ENCODE measurements around the gene VPS35L.

VPS35L gene

DNA sequence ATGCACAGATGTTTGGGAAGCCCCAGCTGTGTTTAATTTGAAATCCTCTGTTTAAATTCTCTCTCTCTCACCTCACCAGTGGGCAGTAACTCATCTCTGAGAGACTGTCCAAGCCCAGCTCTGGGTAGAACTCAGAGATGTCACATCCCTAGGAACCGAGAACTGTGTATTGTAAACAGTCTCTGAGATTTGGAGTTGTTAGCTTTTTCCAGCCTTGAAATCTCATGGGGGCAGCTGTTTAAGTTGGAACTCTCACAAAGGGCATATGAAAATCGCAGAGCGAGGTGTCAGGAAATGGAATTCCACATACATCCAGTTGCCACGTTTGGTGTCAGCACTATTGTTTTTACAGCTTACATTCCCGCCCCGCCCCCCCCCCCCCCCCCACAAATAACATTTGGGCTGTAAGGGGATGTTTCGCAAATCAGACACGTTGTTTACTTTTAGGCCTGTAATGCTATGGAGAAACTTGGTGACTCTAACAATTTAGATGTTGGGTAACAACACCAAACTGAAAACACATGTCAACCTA, 34.3 kb downstream of the VPS35L start:
- peak; percentile 75 to 79 for DNase-seq (ENCODE audit: low read depth in 2 of 2)

DNA sequence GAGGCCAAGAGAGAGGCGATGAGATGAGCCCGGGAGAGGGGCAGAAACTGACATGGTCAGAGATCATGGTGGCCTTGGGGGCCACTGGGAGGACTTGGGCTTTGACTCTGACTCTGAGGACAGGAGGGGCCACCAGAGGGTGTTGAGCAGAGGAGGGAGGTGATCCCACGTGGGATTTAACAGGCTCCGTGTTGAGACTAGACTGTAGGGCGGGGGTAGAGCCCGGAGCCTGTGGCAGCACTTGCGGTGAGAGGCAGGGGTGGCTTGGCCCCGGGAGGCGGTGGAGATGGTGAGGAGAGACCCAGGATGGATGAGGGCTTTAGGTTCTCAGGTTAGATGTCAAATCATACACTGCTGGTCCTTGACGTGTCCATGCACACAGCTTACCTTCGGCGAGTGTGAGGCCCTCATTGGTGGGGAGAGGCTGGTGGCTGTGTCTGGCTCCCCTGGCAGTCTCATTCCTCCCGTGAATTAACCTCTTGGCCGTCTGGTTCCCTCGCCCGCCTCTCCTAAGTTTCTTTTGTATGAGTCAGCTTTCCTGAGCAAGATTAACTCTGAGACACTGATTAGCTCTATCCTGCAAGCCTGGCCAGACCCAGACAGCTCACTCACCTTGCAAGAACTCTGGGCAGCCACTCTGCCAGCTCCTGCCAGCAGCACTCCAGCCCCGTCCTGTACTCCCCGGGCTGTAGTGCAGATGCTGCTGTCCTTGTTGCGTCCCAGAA, 39.7 kb downstream of the VPS35L start:
- DNase-seq (ENCODE audit: low read depth in 2 of 2): no peak

DNA sequence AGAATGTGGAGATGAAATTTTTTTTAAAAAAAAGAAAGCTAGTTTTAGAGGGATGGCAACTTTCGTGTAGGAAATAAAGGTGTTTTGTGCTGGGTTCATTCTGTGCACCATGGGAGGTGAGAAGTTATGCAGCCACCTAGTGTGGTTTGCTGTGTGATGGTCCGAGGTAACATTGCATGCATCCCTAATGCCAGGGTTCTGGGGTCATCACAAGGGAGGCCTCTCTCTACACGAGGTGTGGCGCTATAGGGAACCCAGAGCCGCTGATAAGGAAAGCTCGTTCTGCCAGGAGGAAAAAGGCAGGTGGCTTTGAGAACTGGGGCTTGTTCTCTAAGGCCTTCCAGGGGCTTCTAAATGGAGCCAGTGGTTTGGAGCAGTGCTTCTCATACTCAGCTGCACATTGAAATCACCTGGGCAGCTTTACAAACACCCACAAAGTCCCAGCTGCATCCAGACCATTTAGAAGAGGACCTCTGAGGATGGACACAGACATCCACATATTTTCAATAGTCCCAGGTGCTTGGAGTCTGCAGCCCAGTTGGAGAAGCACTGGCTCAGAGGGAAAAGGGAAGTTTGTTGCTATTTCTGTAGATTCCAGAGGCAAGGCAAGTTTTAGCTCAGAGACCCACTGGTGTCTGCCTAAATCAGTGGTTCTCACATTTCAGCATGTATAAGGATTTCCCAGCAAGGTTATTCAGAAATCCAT, 43.5 kb downstream of the VPS35L start:
- no peak for DNase-seq (ENCODE audit: low read depth in 2 of 2)

DNA sequence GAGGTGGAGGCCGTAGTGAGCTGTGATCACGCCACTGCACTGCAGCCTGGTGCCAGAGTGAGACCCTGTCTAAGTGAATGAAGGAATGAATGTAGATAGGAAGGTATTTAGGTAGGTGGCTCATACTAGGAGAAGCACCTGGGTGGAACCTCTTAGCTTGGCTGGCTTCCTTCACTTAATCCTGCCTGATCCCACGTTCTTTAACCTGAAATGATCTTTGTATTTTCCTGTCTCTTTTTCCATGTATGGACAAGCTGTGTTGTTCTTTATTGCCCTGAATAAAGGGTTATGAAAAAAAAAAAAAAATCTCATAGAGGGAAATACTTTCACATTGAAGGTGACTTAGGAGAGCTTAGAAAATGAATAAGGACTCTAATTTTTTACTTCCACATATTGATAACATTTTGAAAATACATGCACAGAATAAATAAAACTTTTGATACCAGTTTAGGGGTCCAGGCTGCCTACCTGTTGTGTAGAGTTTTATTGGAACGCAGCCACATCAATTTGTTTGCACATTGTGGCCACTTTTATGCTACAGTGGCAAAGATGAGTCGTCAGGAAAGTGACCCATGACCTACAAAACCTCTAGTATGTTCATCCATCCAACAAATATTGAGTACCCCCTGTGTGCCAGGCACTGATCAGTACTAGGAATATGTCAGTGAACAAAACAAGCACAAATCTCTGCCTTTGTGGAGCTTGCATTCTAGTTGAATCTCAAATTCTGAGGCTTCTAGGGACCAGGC, 44.6 kb downstream of the VPS35L start:
- DNase-seq (ENCODE audit: low read depth in 2 of 2): no peak

DNA sequence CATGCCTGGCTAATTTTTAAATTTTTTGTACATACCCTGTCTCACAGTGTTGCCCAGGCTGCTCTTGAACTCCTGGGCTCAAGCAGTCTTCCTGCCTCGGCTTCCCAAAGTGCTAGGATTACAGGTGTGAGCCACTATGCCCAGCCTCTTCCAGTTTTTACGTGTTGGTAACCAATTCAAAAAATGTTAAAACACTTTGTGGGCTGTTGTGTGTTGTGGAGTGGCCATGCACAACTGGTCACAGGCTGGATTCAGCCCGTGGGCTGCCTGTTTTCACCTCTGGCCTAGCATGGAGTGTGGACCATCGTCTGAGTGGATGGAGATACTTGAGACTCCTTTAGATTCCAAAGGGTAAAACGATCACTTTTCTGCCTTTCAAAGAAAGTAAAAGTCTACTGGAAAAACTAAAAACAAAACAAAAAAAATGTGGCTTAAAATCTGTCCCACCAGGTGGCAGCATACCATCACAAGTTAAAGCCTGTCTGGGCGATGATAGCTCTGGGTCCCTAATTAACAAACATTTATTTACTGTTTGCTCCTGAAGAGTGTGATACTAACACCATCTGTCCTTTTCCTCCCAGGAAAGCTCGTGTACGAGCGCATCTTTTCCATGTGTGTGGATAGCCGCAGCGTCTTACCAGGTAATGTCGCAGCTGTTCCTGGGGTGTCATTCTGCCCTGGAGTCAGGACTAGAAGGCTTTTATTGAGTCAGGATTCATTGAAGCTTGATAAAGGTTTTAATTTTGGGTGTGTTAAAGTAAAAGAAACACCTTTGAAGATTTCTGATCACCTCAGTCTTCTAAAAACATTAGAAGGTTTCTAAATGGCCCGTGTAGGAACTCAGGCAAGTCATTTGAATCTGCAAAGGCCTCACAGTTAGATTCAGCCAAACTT, 45.8 kb downstream of the VPS35L start:
- no peak for DNase-seq (ENCODE audit: low read depth in 2 of 2)

DNA sequence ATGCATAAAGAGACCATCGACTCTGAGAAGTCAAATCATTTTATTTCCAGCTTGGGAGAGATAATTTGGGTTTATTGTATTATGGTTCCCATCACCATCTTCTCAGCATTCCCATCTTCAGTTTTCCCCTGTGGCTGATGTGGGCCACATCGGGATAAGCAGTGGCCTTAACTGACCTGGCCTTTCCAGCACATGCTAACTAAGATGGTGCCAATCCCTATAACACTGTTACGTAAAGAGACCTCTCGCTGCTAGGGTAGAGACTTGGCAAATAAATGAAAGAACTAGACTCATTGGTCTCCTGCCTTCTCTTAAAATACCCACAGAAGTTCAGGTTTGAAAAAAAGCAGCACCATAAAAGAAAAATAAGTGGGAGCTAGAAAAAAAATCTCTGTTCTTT, 49.4 kb downstream of the VPS35L start:
- DNase-seq (ENCODE audit: low read depth in 2 of 2): no peak

DNA sequence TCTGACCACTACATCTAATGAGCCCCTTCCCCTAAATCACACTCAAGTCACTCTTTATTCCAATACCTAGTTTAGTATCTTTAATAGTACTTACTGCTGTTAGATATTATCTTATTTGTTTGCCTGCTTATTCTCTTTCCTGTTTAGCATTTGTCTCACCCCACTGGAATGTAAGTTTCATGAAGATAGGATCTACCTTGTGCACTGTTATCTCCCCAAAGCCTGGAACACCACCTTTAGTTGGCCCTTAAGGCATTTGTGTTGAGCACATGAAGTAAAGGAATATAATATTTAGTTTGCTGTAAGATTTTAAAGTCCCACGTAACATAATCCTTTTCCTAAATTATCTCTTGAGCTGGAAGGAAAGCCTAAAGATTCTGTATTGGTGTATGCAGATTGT, 50.2 kb downstream of the VPS35L start:
- DNase-seq (ENCODE audit: low read depth in 2 of 2): no peak

DNA sequence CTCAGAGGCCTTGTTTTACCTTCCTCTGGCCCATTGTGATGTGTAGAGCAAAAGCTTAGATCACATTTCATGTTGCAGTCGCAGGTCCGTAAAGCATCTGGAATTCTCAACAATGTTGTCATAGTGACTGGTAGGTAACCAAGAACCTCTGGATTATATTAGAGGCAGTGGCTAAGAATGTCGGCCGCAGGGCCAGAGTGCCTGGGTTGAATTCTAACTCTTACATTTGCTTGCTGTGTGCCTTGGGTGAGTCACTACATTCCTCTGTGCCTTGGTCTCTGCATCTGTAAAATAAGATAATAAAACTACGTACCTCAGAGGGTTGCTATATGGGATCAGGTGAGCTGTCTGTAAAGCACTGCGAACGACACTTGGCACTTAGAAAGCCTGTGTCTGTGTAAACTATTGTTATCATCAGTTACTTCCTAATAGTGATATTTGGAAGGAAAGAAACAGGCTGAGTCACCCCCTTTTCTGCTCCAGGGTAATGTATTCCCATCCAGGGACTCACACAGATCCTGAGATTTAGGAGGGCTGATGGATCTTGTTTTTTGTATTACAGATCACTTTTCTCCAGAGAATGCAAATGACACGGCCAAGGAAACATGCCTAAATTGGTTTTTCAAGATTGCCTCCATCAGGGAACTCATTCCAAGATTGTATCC, 52.2 kb downstream of the VPS35L start:
- DNase-seq (ENCODE audit: low read depth in 2 of 2): peak; percentile 44 to 45

DNA sequence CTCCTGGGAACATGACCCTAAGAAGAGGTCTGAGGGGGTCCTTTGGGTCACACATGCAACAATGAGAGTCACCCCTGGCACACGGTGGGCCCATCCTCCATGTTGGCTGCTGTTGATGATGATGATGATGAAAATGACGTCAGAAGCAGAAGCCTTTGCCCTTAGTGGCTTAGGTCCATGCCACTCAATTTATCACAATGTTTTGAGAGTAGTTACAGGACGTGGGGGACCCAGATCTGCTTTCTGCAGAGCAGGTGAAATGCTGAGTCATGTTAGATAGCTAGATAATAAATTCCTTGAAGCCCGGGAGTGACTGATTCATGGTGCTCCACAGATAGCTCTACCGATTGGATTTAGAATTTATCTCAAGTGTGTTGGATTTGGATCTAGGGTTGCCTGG, 53.9 kb downstream of the VPS35L start:
- DNase-seq (ENCODE audit: low read depth in 2 of 2): no peak

DNA sequence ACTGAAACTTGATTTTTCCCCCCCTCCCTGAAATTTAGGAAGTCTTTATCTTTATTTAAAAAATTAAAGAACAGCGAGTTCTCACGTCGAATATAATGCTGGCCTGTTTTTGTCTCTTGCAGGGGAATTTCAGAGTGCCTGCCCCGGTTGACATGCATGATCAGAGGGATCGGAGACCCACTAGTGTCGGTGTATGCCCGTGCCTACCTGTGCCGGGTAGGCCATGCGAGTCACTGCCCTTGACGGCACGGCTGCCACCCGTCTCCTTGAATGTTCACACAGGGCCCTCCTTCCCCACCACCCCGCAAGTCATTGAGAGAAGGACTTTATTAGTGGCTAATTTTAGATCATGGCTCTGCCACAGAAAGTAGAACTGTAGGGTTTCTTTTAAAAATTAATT, 54.7 kb downstream of the VPS35L start:
- no peak for DNase-seq (ENCODE audit: low read depth in 2 of 2)

DNA sequence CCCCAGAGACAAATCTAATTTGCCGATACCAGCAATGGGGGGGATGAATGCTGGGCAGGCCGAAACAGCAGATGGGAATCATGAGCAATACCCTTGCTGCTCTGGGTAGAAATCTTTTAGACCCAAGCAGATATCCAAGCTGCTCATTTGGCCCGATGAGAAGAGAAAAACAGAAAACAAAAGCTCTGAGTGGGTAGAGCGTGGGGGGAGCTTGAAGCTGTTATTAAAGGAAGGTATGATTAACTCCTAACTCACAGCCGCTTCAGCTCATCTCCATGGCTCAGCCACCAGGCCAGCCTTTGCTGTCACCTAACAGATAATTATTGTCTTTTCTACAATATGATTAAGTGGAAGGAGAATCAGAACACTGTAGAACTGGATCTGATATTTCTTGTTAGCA, 58.3 kb downstream of the VPS35L start:
- no peak for DNase-seq (ENCODE audit: low read depth in 2 of 2)

DNA sequence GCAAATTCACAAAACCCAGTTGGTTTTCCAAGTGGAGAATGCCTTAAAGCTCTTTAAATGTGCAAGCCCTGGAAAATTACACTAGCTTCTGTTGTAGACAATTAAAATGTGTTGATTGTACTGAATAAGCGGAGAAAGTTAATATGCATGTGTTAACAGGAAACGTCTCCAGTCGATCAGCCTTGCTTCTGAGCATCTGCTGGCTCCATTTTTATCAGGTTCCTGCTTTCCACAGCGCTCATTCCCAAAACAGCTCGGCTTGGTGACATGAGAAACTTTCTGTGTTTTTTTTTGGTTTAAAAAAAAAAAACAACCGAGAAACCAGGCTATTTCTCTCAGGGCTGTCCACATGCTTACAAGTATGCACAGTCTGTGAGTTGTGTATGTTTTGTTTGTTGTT, 60.7 kb downstream of the VPS35L start:
- no peak for DNase-seq (ENCODE audit: low read depth in 2 of 2)

DNA sequence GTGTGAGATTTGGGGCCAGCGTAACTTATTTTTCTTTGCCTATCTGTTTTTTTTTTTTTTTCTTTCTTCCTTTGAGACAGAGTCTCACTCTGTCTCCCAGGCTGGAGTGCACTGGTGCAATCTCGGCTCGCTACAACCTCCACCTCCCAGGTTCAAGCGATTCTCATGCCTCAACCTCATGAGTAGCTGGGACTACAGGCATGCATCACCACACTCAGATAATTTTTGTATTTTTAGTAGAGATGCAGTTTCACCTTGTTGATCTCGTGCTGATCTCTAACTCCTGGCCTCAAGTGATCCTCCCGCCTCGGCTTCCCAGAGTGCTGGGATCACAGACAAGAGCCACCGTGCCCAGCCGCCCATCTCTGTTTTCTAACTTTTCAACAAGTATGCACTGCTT, 63.4 kb downstream of the VPS35L start:
- DNase-seq (ENCODE audit: low read depth in 2 of 2): no peak

DNA sequence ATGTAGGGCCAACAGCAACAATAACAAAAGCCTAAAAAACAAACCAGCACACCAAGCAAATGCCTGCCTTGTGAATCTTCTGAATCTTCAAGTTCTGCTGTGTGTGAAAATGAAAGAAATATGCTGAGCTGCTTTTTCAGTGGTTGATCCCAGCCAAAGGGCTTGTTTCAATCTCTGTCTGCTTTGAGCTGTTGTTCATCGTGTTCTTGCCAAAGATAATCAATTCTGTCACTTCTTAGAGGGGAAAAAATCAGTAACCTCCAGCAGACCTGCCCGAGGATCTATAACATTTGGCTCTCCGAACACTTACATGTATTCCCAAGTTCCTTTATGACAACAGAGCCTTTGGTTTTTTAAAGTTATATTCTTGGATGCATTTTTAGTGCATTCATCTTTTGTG, 65.9 kb downstream of the VPS35L start:
- DNase-seq (ENCODE audit: low read depth in 2 of 2): no peak

DNA sequence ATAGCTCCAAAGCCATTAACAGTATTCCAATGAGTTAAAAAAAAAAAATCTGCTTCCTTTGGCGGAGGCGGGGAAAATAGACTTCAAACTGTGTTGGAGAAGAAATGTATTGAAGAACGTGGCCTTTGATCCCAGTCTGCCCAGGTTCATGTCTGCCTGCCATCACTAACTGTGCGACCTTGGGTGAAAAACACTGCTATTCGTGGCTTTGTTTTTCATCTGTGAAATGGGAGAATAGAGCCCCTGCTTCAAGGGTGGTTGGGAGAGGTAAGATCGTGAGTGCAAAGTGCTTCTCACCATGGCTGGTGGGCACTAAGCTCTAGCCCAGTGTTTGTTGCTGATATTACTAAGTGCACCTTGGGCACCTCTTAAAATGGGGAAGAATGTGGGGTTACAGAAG, 69.5 kb downstream of the VPS35L start:
- DNase-seq (ENCODE audit: low read depth in 2 of 2): no peak

DNA sequence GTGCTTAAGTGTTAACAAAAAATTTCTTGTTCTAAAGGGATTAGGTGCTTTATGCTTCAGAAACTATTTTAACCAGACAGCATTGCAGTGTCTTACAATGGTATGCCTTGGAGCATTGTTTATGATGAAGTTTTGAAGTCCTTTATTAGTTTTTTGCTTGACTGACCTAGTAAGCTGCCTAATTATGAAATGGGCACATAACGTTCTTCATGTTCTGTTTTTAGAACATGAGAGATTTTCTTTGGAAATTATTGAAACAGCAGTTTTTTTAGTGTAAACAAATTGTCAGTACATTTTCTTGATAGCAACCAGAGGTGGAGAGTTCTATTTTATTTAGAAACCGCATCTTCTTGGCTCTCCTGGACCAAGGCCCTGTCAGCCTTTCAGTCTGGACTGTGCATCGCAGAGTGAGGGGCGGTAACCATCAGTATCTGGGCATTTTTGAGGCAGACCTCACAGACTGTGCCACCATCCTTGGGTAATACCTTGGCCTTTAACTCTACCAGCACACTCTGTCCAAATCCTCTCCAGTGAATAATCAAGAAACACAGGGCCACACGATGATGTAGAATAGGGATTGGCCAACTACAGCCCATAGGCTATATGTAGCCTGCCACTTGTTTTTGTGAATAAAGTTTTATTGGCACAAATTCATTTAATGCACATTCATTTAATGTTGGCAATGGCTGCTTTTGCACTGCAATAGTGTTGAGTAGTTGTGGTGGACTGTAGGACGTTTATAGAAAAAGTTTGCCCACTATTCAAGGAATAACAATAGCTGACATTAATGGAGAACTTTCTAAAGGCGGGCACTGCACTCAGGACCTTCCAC, 81.1 kb downstream of the VPS35L start:
- DNase-seq (ENCODE audit: low read depth in 2 of 2): no peak

DNA sequence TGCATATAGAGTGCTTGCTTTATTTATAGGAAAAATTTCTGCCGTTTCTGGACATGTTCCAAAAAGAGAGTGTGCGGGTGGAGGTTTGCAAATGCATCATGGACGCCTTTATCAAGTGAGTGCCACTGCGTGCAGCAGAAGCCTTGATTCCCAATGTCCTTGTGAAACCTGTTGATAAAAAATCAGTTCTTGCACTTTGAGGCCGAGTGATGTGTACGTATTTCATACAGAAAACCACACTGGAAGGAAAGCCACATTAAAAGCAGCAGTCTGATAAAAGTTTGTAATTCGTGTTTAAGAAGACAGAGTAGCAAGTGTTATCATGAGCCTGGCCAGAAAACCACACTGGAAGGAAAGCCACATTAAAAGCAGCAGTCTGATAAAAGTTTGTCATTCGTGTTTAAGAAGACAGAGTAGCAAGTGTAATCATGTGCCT, 84.5 kb downstream of the VPS35L start:
- DNase-seq (ENCODE audit: low read depth in 2 of 2): no peak

DNA sequence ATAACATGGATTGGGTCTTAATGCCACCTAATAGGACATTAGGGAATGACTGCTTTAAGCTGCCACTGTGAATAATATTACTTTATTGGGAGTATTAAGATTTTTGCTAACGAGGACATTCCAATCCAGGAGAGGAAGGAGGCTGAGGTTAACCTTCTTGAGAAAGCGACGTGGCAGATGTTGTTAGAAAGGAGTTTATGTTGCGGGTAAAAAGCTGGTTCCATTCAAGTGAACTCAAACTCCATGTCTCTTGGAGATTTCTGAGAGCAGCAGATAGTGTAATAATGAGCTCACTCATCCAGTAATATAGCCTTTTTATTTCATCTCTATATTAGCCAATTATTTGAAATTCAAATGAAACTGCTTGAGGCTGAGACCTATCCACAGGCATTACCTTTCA, 87.0 kb downstream of the VPS35L start:
- DNase-seq (ENCODE audit: low read depth in 2 of 2): no peak

DNA sequence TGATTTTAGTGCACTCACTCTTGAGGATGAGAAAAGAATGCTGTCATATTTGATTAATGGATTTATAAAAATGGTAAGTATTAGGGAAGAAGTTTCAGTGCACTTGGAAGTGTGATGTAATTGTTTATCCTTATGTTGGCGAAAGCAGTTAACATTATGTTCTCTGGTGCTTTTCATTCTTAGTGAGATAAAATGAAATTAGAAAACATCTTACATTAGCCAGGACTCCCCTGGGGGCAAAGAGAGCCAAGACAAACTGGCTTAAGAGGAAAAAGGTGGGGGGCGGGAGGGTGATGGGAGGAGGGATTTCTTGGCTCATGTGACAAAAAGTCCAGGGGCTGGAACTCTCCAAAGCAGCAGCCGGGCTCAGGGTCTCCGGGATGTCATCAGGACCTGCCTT, 89.4 kb downstream of the VPS35L start:
- no peak for DNase-seq (ENCODE audit: low read depth in 2 of 2)

DNA sequence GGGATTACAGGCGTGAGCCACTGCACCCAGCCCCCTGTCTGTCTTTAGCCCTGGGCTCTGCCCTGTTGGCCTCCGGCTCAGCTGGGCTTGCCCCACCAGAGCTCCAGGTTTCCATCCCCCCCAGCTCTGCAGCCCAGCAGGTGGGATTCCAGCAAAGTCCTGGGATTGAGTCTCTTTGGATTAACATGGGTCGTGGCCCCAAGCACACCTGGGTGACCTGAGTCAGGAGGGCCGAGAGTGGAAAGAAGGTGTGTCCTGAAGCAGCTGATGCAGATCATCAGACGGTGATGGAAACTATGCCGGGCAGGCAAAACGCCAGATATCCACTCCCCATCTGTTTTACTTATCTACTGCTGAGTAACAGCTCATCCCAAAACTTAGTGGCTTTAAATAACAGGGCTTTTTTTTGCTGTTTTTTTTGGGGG, 90.1 kb downstream of the VPS35L start:
- no peak for DNase-seq (ENCODE audit: low read depth in 2 of 2)

Measured in fibroblast of skin of left quadriceps (primary cell).